ENCODE measurements around the gene CUBN.
A peak's percentile ranks its signal among the peaks of the same experiment; 100 is the strongest.

CUBN gene

DNA sequence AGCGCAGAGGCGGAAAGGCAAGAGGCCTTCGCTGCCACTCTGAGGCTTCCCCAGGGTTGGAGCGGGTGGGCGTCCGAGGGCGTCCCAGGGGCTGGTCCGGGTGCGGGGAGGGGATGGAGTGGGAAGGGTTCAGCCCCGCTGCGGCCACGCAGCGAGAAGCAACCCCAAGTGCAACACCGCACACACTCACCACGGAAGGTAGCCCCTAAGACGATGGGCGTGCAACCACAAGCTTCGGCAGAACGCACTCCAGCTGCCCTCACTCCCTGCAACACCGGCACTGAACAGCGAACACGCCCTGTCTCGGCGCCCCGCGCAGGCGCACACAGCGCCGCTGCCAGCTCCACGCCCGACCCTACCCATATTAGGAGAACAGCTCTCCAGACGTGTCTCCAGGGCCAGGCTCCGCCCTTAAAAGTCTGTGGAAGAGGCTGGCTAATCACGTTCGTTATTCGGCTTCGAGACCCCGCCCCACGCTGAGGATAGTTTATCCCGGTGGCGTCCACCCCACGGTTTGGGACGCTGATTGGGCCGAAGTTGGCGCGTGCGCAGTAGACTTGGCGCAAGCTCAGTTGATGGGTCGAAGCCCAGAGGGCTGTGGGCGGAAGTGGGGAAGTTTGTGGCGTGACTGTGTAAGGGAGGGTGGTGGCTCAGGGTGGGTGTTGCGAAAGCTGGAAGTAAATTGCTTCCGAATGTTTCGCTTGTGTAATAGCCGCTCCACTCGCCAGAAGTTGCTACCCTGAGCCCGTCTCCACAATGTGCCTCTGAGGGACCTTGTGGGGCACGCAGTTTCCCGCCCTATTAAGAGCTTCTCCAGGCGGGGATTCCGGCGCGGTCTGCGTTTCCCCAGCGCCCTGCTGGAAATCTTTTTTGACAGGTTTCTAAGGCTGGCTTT lies 312.2 kb downstream of the CUBN start, which contains the start of gene RSU1 (continued):
- TF ChIP-seq, protein P1, sequence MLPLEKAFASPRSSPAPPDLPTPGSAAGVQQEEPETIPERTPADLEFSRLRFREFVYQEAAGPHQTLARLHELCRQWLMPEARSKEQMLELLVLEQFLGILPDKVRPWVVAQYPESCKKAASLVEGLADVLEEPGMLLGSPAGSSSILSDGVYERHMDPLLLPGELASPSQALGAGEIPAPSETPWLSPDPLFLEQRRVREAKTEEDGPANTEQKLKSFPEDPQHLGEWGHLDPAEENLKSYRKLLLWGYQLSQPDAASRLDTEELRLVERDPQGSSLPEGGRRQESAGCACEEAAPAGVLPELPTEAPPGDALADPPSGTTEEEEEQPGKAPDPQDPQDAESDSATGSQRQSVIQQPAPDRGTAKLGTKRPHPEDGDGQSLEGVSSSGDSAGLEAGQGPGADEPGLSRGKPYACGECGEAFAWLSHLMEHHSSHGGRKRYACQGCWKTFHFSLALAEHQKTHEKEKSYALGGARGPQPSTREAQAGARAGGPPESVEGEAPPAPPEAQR (tag by site-specific recombination; IDR thresholded peaks at IDR 0.05), result no peak
- TF ChIP-seq ZNF558 (tag by site-specific recombination; IDR thresholded peaks at IDR 0.05) (peak; percentile 78; the same call in 1 of the 2 replicates), ZNF670 (tag by site-specific recombination; IDR thresholded peaks at IDR 0.05; ENCODE audit: low read depth) (no peak), KLF16 (tag by site-specific recombination; IDR thresholded peaks at IDR 0.05) (peak; percentile 50), REST (tag by site-specific recombination; IDR thresholded peaks at IDR 0.05) (no peak), ZNF302 (tag by site-specific recombination; IDR thresholded peaks at IDR 0.05; ENCODE audit: low read depth) (no peak), ZNF692 (tag by site-specific recombination; IDR thresholded peaks at IDR 0.05) (peak; percentile 55), ZNF596 (tag by site-specific recombination; IDR thresholded peaks at IDR 0.05) (no peak), ZNF626 (tag by site-specific recombination; IDR thresholded peaks at IDR 0.05) (no peak), PRDM1 (tag by site-specific recombination; IDR thresholded peaks at IDR 0.05) (peak; percentile 50; the same call in 1 of the 2 replicates), SP2 (tag by site-specific recombination; IDR thresholded peaks at IDR 0.05) (peak; percentile 96), GLIS1 (tag by site-specific recombination; IDR thresholded peaks at IDR 0.05) (peak; percentile 33), ZNF292 (tag by site-specific recombination; IDR thresholded peaks at IDR 0.05; ENCODE audit: borderline replicate concordance, low read depth) (no peak), TRIM28 (IDR thresholded peaks at IDR 0.05; ENCODE audit: borderline replicate concordance, low read length) (no peak), KLF7 (tag by site-specific recombination; IDR thresholded peaks at IDR 0.05; ENCODE audit: borderline replicate concordance) (peak; percentile 21; the same call in 1 of the 2 replicates), PRDM6 (tag by site-specific recombination; IDR thresholded peaks at IDR 0.05) (no peak), ZNF24 (tag by site-specific recombination; IDR thresholded peaks at IDR 0.05) (peak; percentile 74; the same call in 1 of the 2 replicates), ZNF449 (tag by site-specific recombination; IDR thresholded peaks at IDR 0.05) (0 out of 2 replicates have a peak, but pooled peaks have one; percentile 23)
- TF ChIP-seq, protein P2, sequence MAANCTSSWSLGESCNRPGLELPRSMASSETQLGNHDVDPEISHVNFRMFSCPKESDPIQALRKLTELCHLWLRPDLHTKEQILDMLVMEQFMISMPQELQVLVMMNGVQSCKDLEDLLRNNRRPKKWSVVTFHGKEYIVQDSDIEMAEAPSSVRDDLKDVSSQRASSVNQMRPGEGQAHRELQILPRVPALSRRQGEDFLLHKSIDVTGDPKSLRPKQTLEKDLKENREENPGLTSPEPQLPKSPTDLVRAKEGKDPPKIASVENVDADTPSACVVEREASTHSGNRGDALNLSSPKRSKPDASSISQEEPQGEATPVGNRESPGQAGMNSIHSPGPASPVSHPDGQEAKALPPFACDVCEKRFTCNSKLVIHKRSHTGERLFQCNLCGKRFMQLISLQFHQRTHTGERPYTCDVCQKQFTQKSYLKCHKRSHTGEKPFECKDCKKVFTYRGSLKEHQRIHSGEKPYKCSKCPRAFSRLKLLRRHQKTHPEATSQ (tag by site-specific recombination; IDR thresholded peaks at IDR 0.05), result no peak
- TF ChIP-seq, protein P3, sequence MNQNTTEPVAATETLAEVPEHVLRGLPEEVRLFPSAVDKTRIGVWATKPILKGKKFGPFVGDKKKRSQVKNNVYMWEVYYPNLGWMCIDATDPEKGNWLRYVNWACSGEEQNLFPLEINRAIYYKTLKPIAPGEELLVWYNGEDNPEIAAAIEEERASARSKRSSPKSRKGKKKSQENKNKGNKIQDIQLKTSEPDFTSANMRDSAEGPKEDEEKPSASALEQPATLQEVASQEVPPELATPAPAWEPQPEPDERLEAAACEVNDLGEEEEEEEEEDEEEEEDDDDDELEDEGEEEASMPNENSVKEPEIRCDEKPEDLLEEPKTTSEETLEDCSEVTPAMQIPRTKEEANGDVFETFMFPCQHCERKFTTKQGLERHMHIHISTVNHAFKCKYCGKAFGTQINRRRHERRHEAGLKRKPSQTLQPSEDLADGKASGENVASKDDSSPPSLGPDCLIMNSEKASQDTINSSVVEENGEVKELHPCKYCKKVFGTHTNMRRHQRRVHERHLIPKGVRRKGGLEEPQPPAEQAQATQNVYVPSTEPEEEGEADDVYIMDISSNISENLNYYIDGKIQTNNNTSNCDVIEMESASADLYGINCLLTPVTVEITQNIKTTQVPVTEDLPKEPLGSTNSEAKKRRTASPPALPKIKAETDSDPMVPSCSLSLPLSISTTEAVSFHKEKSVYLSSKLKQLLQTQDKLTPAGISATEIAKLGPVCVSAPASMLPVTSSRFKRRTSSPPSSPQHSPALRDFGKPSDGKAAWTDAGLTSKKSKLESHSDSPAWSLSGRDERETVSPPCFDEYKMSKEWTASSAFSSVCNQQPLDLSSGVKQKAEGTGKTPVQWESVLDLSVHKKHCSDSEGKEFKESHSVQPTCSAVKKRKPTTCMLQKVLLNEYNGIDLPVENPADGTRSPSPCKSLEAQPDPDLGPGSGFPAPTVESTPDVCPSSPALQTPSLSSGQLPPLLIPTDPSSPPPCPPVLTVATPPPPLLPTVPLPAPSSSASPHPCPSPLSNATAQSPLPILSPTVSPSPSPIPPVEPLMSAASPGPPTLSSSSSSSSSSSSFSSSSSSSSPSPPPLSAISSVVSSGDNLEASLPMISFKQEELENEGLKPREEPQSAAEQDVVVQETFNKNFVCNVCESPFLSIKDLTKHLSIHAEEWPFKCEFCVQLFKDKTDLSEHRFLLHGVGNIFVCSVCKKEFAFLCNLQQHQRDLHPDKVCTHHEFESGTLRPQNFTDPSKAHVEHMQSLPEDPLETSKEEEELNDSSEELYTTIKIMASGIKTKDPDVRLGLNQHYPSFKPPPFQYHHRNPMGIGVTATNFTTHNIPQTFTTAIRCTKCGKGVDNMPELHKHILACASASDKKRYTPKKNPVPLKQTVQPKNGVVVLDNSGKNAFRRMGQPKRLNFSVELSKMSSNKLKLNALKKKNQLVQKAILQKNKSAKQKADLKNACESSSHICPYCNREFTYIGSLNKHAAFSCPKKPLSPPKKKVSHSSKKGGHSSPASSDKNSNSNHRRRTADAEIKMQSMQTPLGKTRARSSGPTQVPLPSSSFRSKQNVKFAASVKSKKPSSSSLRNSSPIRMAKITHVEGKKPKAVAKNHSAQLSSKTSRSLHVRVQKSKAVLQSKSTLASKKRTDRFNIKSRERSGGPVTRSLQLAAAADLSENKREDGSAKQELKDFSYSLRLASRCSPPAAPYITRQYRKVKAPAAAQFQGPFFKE (tag by site-specific recombination; IDR thresholded peaks at IDR 0.05; ENCODE audit: borderline replicate concordance), result no peak
